Inferior parietal cortex (tissue), 1 donor: ENCODE results near the gene AGL.
"Not testable (repeated sequence)": the region's sequence is repeated elsewhere in the genome, so short reads cannot be mapped to it uniquely, and the experiment has no call there.

Experiments
- DNase-seq: peaks from one replicate; pipeline ENCODE4 v3.0.0-alpha.2; 2016; ENCODE audit errors: extremely low spot score

The AGL gene

DNA sequence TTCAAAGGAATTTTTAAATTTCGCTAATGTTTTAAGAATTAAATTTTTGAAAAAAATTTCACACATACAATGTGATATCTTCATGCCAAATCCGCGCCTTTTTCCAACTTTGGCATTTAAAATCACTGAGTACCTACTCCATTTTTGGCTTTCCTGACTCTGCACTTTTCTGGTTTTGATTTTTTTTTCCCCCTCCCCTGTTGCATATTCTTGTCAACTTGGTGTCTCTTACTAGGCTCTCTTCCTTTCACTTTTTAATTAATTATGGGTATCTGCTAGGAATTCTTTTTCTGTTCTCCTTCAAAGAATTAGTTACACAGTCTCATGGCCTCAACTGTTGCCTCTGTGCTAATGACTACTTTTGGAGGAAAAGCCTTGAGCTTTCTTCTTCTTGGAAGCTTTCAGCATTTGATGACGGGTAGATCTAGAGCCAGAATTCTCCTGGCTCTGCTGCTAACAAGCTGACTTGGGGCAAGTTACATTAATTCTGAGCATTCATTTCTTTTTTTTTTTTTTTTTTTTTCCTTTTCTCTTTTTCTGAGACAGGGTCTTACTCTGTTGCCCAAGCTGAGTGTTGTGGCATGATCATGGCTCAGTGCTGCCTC is 1.8 kb downstream of the AGL start:
- DNase-seq, result no peak

DNA sequence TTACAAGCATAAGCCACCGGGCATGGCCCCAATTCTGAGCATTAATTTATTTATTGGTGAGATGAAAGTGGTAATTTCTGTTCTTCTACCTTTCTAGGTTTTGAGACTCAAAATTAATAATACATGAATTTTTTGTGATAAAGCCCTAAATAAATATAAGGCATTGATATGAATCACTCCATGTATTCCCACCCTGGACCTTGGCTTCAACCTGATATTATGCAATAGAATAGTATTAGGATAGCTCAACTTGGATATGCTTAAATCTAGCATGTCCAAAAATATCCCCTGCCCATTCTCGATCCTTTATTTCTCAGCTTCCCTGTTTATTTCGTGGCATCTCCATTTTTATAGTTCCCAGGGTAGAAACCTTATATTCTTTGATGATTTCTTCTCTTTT is 2.5 kb downstream of the AGL start:
- no peak for DNase-seq

DNA sequence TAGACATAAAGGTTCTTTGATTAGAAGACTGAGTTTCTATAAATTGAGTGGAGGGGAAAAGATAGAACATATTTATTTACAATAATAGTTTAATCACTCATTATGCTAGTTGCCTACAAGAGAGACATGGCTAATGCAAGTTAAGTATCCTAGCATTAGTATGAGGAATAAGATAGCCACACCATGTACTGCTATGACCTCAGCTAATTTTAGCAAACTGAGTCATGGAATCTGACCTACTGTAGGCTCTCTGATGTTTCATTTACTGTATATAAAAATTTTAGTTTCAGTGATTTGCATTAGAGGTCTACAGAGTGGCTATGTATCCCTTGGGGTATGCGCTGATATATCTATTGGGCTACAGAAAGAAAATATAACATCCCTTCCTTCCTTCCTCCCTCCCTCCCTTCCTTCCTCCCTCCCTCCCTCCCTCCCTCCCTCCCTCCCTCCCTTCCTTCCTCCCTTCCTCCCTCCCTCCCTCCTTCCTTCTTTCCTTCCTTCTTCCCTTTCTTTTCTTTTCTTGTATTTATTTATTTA is 5.8 kb downstream of the AGL start:
- no peak for DNase-seq

DNA sequence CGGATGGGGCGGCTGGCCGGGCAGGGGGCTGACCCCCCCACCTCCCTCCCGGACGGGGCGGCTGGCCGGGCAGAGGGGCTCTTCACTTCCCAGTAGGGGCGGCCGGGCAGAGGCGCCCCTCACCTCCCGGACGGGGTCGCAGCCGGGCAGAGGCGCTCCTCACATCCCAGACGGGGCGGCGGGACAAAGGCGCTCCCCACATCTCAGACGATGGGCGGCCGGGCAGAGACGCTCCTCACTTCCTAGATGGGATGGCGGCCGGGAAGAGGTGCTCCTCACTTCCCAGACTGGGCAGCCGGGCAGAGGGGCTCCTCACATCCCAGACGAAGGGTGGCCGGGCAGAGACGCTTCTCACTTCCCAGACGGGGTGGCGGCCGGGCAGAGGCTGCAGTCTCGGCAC is 6.9 kb downstream of the AGL start:
- not testable (repeated sequence) for DNase-seq

DNA sequence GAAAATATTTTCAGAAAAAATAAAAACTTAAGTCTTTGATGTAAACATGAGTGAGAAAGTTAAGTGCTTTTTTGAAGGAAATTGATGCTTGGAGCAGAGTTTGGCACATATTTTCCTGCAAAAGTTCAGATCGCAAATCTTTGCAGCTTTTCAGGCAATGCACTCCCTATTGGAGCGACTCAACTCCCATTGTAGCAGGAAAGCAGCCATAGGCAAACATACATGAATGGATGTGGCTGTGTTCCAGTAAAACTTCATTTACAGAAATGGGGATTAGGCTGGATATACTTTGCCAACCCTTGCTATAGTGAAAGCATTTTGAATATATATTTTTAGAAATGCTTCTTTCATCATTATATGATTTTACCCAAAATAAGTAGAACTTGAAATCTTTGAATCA is 8.1 kb downstream of the AGL start:
- no peak for DNase-seq

DNA sequence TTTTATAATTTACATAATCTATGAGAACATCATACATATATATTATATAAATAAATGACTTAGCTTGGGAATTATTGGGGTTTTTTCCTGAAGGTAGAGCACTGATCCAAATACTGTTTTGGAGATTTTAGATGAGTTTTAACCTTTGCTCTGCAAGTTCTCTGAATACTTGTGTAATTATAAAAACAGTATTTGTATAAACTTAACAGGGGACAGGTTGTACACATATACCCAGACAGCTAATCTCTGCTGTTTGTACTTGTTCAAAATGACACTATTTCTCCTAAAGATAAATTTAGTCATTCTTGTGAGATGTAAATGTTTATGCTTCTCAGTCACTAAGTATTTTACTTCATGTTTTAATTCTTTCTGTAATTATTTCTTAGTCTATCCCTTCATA is 8.7 kb downstream of the AGL start:
- no peak for DNase-seq

DNA sequence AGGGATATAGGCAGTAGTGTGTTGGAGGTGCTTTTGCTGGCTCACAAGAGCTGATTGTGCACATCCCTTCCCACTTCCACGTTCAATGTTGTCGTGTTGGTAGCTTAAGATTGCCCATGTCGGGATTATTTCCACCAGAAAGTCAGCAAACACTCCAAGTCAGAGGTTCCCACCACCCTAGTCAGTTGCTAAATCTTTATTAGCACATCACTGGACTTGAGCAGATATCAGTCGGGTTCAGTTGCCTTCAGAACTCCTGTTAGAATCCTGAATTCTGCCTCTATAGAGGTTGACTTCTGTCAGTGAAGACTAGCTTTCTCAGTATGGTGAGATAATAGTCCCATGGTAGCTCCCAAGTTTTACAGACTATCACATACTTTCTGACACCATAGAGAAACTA is 10.5 kb downstream of the AGL start:
- DNase-seq, result no peak

DNA sequence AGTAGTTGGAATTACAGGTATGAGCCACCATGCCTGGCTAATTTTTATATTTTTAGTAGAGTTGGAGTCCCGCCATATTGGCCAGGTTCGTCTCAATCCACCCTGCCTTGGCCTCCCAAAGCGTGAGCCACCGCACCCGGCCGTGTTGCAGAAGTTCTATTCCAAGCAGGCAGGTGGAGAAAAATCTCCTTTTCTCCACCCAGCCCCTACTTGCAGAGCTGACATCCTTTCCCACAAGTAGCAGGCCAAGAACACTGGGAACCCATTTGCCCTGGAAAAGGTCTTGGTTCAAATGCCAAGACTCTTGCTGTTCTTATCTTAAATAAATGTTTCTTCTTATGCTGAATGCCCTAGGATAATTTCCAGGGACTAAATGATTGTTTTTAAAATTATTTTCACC is 17.5 kb downstream of the AGL start:
- DNase-seq, result no peak

DNA sequence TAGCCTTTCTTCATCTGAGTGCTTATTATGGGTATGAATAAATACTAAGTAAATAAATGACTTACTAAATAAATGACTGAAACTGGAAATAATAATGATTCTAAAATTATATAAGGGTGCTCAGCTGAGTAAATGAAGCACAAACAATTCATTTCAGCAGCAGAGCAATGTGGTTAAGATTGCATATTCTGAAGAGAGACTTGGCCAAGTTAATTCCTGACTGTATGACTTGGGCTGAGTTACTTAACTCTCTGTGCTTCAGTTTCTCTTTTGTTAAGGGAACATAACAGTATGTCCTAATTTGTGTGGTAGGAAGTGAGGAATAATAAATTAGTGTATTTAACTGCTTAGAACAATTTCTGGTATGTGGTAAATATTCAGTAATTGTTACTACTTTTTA is 19.1 kb downstream of the AGL start:
- DNase-seq, result no peak

DNA sequence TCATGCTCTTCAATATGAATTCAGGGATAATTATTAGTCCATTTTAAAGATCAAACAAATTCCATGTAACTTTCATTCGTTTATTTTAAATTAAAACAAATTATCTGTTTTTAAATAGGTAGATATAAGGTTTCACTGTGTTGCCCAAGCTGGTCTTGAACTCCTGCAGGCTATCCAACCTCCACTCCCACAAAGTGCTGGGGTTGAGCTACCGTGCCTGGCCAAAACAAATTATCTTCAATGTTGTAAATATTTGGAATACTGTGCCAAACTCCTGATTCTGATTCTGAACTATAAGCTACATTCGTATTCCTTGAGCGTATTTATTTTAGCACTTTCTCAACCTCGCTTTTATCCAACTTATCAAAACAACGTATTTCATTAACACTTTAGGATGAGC is 19.6 kb downstream of the AGL start:
- no peak for DNase-seq

DNA sequence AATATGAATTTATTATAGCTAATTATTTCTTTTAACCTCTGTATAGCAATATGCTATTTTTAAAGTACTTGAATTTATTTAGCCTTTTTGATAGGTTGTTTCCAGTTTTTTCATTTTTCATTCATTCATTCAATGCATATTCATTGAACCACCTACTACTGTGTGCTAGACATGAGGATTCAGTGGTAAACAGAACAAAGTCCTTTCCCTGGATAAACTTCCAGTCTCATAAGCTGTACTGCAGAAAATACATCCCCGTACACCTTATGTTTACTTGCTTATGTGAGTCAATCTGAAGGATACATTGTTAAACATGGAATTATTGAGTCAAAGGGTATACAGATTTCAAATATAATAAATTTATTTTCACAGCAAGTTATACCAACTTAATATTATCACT is 21.9 kb downstream of the AGL start:
- no peak for DNase-seq

DNA sequence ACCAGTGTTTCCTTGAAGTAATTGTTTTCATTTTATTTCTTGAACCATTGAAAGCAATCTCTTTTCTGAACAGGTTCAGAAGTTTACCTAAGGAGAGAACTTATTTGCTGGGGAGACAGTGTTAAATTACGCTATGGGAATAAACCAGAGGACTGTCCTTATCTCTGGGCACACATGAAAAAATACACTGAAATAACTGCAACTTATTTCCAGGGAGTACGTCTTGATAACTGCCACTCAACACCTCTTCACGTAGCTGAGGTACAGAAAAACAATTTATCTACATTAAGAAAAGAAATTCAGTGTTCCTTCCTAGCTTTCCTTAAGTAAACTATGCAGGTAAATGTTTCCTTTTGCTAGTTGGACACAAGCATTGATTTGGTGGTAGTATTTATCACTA is 27.4 kb downstream of the AGL start:
- DNase-seq, result no peak

DNA sequence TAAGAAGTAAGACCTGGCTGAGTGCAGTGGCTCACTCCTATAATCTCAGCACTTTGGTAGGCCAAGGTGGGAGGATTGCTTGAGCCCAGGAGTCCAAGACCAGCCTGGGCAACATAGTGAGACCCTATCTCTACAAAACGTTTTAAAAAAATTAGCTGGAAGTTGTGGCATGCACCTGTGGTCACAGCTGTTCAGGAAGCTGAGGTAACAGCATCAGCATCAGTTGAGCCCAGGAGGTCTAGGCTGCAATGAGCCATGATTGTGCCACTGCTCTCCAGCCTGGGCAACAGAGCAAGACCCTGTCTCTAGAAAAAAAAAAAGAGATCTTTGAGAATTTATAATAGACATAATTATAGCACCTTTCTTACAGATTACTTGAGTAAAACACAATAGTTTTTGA is 36.0 kb downstream of the AGL start:
- DNase-seq, result no peak

DNA sequence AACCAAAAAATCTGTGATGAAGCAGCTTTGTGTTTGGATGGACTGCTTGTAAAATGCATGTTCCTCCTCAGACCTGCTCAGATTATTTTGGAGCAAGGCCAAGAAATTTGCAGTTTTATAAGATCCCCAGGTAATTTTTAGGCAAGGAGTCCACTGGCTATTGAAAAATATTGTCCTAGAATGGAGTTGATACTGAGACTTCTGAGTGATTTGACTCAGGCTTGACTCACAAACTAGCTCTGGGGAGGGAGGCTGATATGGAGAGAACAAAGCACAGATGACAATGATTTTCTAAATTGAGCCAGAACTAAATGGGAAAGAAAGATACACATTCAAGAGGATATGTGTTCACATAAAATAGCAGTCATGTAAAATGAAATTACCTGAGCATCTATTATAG is 36.7 kb downstream of the AGL start:
- no peak for DNase-seq

DNA sequence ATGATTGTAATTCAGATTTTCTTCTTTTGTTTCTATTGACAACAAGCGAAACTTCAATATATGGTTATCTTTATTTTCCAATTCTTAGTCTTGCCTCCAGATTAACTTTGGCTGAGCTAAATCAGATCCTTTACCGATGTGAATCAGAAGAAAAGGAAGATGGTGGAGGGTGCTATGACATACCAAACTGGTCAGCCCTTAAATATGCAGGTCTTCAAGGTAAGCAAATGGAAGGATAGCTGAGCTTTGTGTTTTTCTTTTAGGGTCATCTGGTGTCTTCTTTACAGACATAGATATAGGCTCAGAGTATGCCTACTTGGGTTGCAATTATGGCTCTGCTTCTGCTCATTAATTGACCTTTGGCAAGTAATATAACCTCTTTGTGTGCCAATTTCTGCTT is 37.7 kb downstream of the AGL start:
- no peak for DNase-seq

DNA sequence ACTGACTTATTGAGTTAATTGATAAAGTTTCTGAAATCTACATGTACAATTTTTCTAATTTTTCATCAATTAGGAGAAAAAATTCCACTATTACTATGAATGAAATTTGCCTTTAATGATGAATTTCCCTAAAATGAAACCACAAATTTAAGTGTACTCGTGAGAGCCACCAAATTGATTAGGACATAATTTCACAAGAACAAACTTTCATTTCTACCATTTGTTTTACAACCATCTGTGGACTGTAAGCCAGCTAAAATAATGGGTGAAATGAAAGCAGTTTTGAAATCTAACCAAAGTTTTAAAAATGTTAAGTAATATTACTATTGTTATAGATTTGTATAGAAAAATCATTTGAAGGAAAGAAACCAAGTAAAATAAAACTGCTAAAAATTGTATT is 41.8 kb downstream of the AGL start:
- DNase-seq, result no peak

DNA sequence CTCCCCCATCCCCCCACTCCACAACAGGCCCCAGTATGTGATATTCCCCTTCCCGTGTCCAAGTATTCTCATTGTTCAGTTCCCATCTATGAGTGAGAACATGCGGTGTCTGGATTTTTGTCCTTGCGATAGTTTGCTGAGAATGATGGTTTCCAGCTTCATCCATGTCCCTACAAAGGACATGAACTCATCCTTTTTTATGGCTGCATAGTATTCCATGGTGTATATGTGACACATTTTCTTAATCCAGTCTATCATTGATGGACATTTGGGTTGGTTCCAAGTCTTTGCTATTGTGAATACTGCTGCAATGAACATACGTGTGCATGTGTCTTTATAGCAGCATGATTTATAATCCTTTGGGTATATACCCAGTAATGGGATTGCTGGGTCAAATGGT is 53.1 kb downstream of the AGL start:
- DNase-seq, result not testable (repeated sequence)

DNA sequence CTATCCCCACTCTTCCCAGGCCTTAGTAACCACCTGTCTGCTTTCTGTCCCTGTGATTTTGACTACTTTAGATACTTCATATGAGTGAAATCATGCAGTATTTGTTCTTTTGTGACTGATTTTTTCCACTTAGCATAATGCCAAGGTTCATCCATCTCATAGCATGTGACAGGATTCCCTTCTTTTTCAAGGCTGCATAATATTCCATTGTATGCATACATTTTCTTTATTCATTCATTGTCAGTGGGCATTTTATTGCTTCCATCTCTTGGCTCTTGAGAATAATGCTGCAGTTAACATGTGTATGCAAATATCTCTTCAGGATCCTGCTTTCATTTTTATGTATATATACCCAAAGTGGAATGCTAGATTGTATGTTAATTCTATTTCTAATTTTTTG is 56.4 kb downstream of the AGL start:
- DNase-seq, result no peak

DNA sequence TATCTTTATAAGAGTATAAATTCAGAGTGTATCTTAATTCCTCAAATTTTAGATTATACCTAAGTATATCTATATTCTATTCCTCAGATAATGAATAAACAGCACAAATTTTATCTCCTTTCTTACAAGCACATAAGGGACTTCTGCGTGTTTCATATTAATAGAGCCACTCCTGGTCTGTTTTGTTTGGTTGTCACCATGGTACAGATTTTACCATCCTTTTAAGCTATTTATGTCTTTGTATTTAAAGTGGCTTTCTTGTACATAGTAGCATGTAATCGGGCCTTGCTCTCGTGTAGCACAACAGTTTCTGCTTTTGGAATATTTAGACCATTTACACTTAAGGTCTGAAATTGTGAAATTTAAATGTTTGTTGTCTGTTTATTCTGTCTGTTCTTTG is 67.1 kb downstream of the AGL start:
- DNase-seq, result no peak

DNA sequence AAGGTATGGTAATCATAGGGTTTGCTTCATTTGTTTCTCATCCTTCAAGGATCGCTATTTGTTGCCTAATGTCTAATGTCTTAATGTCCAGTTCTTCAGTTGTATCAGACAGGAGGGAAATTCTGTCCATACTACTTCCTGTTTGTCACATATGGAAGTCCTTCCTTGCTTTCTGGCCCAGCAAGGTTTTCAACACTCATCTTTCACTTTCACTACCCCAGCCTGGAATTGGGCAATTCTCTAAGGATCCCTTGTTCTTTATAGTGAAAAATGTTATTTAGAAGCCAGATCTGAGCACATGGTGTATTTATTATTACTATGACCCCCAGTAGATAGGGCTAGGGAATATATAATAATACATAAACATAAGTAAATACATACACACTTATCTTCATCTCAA is 69.1 kb downstream of the AGL start:
- no peak for DNase-seq

DNA sequence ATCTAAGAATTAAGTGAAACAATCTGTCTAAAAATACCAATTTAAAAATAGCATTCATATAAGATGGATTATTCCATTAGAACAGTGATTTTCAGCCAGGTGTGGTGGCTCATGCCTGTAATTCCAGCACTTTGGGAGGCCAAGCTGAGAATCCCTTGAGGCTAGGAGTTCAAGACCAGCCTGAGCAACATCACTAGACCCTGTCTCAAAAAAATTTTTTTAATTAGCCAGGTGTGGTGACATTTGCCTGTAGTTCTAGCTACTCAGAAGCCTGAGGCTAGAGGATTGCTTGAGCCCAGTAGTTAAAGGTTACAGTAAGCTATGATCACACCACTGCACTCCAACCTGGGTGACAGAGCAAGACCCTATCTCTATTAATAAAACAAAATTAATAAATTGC is 84.6 kb downstream of the AGL start:
- DNase-seq, result no peak

DNA sequence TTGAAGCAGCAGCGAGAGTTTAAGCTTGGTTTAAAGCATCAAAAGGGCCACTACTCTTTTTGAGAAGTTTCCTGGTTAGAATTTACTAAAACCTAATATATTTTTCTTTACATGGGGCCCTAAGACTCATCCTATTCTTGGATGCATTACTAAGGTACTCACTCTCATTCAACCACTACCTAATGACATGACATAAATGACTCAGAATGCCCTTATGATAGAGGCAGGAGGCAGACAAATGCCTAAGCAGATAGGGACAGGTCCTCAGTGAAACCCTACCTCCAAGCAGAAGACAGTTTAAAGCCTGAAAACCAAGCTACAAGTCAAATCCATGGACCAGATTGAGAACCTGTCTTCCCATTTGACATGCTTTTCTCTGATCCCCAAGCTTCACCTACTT is 85.4 kb downstream of the AGL start:
- no peak for DNase-seq

DNA sequence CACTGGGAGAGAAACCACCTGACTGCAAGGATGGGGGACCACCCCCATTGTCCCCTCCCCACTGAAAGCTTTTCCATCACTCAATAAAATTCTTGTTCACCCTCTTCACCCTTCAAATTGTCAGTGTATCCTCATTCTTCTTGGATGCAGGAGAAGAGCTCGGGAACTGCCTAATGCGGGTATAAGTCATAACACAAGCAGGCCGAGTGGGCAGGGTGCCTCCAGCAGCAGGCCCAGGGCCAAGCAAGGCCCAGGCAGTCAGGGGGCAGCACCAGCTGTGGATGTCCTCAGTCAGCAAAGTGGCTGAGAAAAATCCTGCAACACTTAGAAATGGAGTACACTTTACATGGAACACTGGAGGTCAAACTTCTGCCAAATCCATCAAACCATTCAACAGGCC is 85.9 kb downstream of the AGL start:
- no peak for DNase-seq

DNA sequence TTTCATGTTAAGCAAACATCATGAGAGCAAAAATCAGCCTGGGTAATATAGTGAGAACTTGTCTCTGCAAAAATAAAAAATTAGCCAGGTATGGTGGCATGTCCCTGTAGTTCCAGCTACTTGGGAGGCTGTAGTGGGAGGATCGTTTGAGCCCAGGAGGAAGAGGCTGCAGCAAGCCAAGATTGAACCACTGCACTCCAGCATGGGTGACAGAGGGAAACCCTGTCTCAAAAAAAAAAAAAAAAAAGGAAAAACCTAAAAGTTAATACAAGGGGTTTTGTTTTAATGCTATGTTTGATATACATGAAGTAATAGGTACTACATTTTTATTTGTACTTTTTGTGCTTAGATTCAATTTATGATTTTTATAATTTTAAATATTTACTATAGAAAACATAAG is 92.6 kb downstream of the AGL start:
- no peak for DNase-seq
